SJCRH30 (cell line): ENCODE data around the gene ZBTB40. TPM values are rescaled to one million over a fixed set of nuclear protein-coding genes. Genes with fewer than 3 reads are reported as not detected.

Source experiments
- DNase-seq, 2 experiments: peaks; one replicate each; pipeline ENCODE4 v3.0.0-alpha.2; 2015 to 2020
- H3K27ac ChIP-seq: fragments of 250-450 bp; sonication (Bioruptor Pico); 2 replicates; pipeline ENCODE4 v1.5.1; 2020; ENCODE audit warnings: mild to moderate bottlenecking, moderate library complexity
- H3K27me3 ChIP-seq: fragments of 250-450 bp; sonication (Bioruptor Pico); 2 replicates; pipeline ENCODE4 v1.5.1; 2020; ENCODE audit warnings: mild to moderate bottlenecking, moderate library complexity
- H3K36me3 ChIP-seq: fragments of 250-450 bp; sonication (Bioruptor Pico); 2 replicates; pipeline ENCODE4 v1.5.1; 2020; ENCODE audit warnings: mild to moderate bottlenecking, moderate library complexity
- H3K4me1 ChIP-seq: fragments of 250-450 bp; sonication (Bioruptor Pico); 2 replicates; pipeline ENCODE4 v1.5.1; 2020; ENCODE audit warnings: mild to moderate bottlenecking, moderate library complexity
- H3K4me3 ChIP-seq: fragments of 250-450 bp; sonication (Bioruptor Pico); 2 replicates; pipeline ENCODE4 v1.5.1; 2020; ENCODE audit warnings: mild to moderate bottlenecking, moderate library complexity
- H3K9me3 ChIP-seq: fragments of 250-450 bp; sonication (Bioruptor Pico); replicated peaks from 2 replicates; pipeline ENCODE4 v1.5.1; 2020; ENCODE audit warnings: mild to moderate bottlenecking, moderate library complexity
- total RNA-seq: library from RNA; depleted of rRNA; stranded (reverse); fragments of >200 nt; shearing (Covaris generic); gene quantifications from 2 replicates; pipeline ENCODE4 v1.2.3, GENCODE V29; 2014

ZBTB40 gene
- total RNA-seq, 1 experiment from 2014 or later: 20.6 TPM

DNA sequence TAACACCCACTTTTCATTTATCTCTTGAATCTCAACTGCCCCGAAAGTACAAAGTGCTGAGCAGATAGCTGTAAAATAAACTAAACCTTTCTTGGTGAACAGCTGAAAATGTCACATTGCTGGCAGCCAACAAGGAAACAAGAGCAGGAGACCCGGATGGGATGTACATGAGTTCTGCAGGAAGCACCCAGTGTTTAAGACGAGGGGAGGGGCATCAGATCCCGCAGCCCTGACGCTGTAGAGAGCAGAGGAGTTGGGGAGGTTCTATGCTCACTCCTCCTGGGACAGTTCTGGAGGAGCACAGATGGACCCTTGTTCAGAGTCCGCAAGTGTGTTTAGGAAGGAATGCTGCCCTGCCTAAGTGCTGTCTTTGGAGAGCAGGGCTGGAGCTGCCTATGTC lies 79.6 kb downstream of the ZBTB40 start:
- peak; percentile 76 to 81 for DNase-seq
- Histone ChIP-seq H3K27me3 (no peaks in the 10 kb centered on the region), H3K4me3 (no peak overlapping the region), H3K36me3 (peaks cover 4% of the 10 kb centered on the region; the same call in 1 of the 2 replicates), H3K27ac (peak overlapping the region; percentile 48), H3K4me1 (peaks cover 67% of the 10 kb centered on the region), H3K9me3 (no peaks in the 10 kb centered on the region)

DNA sequence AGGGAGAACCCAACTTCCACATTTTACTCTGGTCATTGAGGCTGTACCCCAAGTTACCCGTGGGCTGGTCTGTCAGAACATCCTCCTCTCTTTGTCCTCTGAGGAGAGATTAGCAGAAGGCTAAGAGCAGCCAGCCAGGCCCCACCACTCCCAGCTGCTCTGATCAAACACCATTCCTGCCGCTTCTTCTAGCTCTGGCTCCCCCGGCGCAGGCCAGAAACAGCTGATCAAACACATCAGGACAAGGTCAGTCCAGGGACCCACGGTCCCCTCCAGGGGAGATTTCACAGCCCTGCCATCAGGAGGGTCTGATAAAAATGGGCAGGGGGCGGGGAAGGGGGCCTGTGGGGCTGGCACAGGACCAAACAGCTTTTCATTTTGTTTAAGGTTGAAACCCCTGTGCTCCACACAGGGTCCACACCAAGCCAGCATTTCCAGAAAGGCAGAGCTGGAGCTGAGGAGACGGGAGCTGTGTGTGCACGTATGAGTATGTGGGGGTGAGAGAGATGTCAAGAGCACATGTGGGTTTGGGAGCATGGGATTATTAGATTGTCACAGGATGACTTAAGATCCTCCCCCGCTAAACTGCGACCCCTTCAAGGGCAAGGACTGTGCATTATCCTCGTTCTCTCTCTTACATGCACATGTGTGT lies 81.7 kb downstream of the ZBTB40 start:
- Histone ChIP-seq H3K9me3 (no peaks in the 10 kb centered on the region), H3K4me3 (no peak overlapping the region), H3K27me3 (no peaks in the 10 kb centered on the region), H3K27ac (peak overlapping the region; percentile 79), H3K36me3 (no peaks in the 10 kb centered on the region), H3K4me1 (peaks cover 69% of the 10 kb centered on the region)
- peak; percentile 93 to 94 for DNase-seq

DNA sequence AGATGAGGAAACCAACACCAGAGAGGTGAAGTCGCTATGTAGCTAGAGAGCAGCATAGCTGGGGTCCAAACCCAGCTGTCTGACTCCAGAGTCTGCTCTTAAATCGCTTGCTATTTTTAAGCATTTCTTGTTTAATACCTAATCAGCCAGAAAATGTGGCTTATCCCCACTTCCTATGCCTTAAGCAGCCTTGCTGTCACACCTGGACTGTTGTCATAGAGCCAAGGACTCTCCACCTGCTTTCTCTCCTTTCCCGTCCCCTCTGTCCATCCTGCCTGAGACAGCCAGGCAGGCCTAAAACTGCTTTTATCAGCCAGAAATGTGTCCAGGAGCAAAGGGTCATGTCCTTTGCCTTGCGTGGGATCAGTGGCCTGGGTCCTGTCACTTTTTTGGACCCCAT lies 83.3 kb downstream of the ZBTB40 start:
- no peaks in the 10 kb centered on the region for H3K36me3 ChIP-seq
- no peak overlapping the region for H3K4me3 ChIP-seq
- no peak for DNase-seq
- no peak overlapping the region for H3K27ac ChIP-seq
- H3K9me3 ChIP-seq: no peaks in the 10 kb centered on the region
- peaks cover 66% of the 10 kb centered on the region for H3K4me1 ChIP-seq
- no peaks in the 10 kb centered on the region for H3K27me3 ChIP-seq

DNA sequence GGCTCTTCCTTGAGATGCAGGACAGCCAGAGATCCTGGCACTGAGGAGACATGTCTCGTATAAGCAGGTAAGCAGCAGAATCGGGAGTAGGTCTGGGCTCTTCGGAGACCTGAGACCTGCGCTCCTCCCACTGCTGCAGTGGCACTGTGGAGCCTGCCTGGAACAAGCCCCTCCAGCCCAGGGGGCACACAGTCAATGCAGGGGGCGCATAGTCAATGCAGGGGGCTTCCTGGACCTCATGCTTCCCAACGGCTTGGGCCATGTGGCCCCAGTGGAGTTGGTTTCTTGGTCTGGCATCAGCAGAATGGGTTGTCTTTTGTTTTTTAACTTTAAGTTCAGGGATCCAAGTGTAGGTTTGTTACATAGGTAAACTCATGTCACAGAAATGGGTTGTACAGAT lies 83.7 kb downstream of the ZBTB40 start:
- no peaks in the 10 kb centered on the region for H3K36me3 ChIP-seq
- peaks cover 66% of the 10 kb centered on the region for H3K4me1 ChIP-seq
- no peaks in the 10 kb centered on the region for H3K27me3 ChIP-seq
- no peaks in the 10 kb centered on the region for H3K9me3 ChIP-seq
- no peak overlapping the region for H3K4me3 ChIP-seq
- no peak overlapping the region for H3K27ac ChIP-seq
- DNase-seq: no peak

DNA sequence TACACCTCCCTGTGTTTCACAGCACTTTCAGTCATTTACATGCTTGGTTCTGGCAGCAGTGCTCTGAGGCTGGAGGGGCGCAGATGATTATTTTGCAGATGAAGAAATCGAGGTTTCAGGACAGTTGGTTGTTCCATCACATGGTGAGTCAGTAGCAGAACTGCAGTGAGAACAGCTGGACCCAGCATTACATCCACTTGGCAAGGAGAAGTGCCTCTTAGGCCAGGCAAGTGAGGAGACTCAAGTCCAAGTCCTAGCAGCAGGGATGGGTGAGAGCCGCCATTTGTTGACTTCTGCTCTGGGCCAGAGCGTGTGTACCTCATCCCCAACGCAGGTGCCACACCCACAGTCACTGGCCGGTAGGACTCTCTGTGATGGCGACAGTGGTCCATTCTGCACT lies 84.9 kb downstream of the ZBTB40 start:
- no peak for DNase-seq
- no peak overlapping the region for H3K27ac ChIP-seq
- H3K4me1 ChIP-seq: peaks cover 57% of the 10 kb centered on the region
- H3K27me3 ChIP-seq: no peaks in the 10 kb centered on the region
- H3K36me3 ChIP-seq: no peaks in the 10 kb centered on the region
- no peak overlapping the region for H3K4me3 ChIP-seq
- no peaks in the 10 kb centered on the region for H3K9me3 ChIP-seq

DNA sequence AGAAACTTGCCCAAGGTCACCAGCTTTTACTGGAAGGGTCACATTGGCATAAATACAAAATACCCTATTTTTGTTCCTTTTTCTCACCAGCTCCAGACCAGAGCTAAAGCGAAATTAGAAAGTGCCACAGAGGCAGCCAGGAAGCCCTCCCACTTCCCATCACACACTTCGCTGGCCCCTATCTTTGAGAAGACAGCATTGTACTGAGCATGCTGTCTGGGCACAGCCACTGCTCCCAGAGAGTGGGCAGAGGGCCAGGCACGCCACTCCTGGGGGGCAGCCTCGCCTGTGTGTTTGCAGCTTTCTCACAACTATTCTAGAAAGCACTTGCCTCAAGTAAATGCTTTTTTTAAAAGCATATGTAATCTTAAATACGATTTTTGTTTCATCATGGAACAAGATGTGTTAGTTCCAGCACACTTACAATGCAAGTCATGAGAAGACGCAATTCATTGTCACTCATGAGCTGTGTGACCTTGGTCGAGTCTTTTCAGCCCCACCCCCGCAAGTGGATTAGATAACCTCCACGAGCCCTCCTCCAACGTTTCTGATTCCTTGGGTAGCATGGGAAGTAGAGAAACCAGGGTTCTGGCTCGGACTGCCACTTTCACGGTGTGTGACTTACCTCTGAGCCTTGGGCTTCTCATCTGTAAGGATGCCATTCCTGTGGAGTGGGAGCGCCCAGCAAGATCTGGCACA lies 85.9 kb downstream of the ZBTB40 start:
- no peaks in the 10 kb centered on the region for H3K27me3 ChIP-seq
- H3K36me3 ChIP-seq: no peaks in the 10 kb centered on the region
- no peak for DNase-seq
- H3K4me1 ChIP-seq: peaks cover 46% of the 10 kb centered on the region
- no peak overlapping the region for H3K27ac ChIP-seq
- H3K9me3 ChIP-seq: no peaks in the 10 kb centered on the region
- no peak overlapping the region for H3K4me3 ChIP-seq

DNA sequence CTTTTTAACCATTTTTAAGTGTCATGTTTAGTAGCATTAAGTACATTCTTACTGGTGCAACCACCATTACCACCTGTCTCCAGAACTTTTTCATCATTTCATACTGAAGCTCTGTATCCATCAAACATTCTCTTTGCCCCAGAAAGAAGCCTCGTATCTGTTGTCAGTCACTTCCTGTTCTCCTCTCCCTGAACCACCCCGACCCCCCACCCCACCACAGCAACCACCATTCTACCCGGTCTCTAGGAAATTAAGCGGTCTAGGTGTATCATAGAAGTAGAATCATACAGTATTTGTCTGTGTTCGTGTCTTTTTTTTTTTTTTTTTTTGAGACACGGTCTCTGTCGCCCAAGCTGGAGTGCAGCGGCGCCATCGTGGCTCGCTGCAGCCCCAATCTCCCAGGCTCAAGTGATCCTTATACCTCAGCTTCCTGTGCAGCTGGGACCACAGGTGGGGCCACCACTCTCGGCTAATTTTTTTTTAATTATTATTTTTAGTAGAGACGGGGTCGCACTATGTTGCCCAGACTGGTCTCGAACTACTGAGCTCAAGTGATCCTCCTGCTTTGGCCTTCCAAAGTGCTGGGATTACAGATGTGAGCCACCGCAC lies 88.0 kb downstream of the ZBTB40 start:
- H3K27ac ChIP-seq: no peak overlapping the region
- peaks cover 27% of the 10 kb centered on the region for H3K4me1 ChIP-seq
- no peaks in the 10 kb centered on the region for H3K27me3 ChIP-seq
- no peak overlapping the region for H3K4me3 ChIP-seq
- H3K36me3 ChIP-seq: no peaks in the 10 kb centered on the region
- H3K9me3 ChIP-seq: no peaks in the 10 kb centered on the region
- DNase-seq: no peak

DNA sequence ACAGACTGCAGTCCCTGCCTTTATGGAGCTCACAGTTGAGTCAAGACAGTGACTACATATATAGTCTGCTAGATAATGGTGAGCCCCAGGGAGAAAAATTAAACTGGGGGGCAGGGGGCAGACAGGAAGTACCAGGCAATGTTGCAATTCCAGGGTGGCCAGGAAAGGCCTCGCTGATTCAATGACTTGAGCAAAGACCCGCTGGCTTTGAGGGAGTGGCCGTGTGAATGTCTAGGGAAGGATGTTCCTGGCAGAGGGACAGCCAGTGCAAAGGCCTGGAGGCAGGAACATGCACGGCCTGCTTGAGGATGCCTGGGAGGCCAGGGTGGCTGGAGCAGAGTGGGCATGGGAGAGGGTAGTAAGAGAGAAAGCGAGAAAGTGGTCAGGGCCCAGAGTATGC lies 88.7 kb downstream of the ZBTB40 start:
- no peak for DNase-seq
- H3K27me3 ChIP-seq: no peaks in the 10 kb centered on the region
- H3K4me3 ChIP-seq: no peak overlapping the region
- H3K9me3 ChIP-seq: no peaks in the 10 kb centered on the region
- no peaks in the 10 kb centered on the region for H3K36me3 ChIP-seq
- no peak overlapping the region for H3K27ac ChIP-seq
- peaks cover 26% of the 10 kb centered on the region for H3K4me1 ChIP-seq

DNA sequence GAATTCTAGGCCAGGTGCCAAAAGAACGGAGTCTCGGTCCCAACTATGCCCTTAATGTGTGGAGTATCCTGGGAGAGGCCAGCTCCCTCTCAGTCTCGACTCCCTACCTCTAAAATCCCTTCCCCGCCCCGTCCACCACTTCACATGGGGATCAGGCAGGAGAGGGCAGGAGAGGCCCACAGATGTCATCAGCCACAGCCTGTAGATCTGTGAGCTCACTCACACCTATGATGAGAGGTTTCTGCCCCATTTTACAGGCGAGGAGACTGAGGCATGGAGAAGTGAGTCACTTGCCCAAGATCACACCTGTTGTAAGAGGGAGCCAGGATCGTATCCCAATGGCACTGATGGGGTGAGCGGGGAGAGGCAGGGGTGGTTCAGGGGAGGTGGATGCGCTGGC lies 91.2 kb downstream of the ZBTB40 start:
- H3K4me3 ChIP-seq: no peak overlapping the region
- no peak for DNase-seq
- peaks cover 24% of the 10 kb centered on the region for H3K4me1 ChIP-seq
- no peaks in the 10 kb centered on the region for H3K9me3 ChIP-seq
- no peaks in the 10 kb centered on the region for H3K36me3 ChIP-seq
- no peaks in the 10 kb centered on the region for H3K27me3 ChIP-seq
- H3K27ac ChIP-seq: no peak overlapping the region

DNA sequence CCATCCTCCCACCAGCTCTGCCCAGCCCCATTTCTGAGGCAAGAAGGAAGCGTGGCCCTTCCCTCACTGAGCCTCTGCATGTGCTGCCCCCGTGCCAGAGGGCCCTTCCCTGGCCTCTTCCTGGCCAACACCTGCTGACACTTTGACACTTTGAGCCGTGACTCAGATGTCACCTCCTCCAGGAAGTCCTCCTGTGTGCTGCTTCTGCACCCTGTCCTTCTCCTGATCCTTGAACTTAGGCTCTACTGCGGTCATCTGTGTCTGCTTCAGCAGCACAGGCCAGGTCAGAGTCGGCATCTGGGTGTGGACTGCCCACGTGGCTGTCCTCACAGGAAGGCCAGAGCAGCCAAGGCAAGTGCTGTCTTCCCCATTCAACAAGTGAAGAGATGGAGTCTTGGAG lies 92.0 kb downstream of the ZBTB40 start:
- Histone ChIP-seq H3K36me3 (no peaks in the 10 kb centered on the region), H3K9me3 (no peaks in the 10 kb centered on the region), H3K27me3 (no peaks in the 10 kb centered on the region), H3K4me3 (no peak overlapping the region), H3K27ac (no peak overlapping the region), H3K4me1 (peaks cover 27% of the 10 kb centered on the region)
- DNase-seq: no peak

DNA sequence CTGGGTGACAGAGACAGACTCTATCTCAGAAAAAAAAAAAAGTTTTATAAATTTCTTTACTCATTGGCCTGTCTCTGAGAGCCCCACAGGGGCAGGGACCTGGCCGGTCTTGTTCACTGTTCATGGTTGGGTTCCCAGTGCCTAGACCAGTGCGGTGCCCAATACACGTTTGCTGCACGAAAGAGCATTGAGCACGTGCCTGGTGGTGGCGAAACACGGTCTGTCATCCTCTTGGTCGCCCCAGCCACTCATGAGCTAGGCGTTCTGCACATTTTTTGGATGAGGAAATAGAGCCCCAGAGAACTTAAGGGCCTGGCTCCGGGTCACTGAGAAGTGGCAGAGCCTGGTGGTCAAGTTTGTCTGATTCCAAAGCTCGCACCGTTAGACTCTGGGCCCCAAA lies 93.0 kb downstream of the ZBTB40 start:
- H3K36me3 ChIP-seq: no peaks in the 10 kb centered on the region
- H3K27me3 ChIP-seq: no peaks in the 10 kb centered on the region
- no peaks in the 10 kb centered on the region for H3K9me3 ChIP-seq
- DNase-seq: no peak
- H3K4me1 ChIP-seq: peaks cover 25% of the 10 kb centered on the region
- no peak overlapping the region for H3K27ac ChIP-seq
- H3K4me3 ChIP-seq: no peak overlapping the region

DNA sequence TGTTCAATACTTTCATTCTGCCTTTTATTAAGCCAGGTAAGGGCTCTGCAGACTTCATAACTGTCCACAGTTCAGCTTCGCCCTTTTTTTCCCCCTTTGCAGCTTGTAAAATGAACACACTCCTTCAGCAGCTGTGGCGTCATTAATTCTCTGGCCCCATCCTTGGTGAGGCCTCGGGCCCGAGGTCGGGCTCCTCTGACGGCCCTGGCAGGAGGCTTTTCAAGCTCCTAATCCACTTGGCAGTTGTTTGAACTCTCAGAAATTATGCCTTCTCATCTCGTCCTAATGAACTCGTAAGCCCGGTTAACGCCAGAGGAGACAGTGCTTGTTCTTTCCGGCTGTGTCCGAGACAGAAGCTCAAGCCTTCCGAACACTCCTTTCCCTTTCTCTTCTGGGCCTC lies 93.5 kb downstream of the ZBTB40 start:
- Histone ChIP-seq H3K9me3 (no peaks in the 10 kb centered on the region), H3K36me3 (no peaks in the 10 kb centered on the region), H3K4me1 (peaks cover 21% of the 10 kb centered on the region), H3K27me3 (no peaks in the 10 kb centered on the region), H3K4me3 (no peak overlapping the region), H3K27ac (no peak overlapping the region)
- peak; percentile 59 to 67 for DNase-seq

DNA sequence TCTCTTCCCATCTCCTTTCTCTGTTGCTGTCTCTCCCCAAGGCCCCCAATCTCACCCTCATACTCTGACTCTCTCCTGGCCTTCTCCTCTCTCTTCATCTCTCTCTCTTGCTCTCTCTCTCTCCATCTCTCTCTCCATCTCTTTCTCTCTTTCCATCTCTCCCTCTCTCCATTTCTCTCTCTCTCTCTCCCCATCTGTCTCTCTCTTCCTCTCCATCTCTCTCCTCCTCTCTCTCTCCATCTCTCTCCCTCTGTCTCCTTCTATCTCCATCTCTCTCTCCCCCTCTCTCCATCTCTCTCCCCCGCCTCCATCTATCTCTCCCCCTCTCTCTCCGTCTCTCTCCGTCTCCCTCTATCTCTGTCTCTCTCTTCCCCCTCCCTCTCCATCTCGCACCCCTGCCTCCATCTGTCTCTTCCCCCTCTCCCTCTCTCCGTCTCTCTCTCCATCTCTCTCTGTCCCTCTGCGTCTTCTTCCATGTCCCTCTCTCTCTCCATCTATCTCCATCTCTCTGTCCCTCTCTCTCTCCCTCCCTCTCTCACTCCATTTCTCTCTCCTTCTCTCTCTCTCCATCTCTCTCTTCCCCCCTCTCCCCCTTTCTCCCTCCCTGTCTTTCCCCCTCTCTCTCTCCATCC lies 95.7 kb downstream of the ZBTB40 start:
- Histone ChIP-seq H3K36me3 (no peaks in the 10 kb centered on the region), H3K4me1 (peaks cover 31% of the 10 kb centered on the region), H3K27ac (no peak overlapping the region), H3K9me3 (no peaks in the 10 kb centered on the region), H3K4me3 (no peak overlapping the region), H3K27me3 (no peaks in the 10 kb centered on the region)
- DNase-seq: no peak

DNA sequence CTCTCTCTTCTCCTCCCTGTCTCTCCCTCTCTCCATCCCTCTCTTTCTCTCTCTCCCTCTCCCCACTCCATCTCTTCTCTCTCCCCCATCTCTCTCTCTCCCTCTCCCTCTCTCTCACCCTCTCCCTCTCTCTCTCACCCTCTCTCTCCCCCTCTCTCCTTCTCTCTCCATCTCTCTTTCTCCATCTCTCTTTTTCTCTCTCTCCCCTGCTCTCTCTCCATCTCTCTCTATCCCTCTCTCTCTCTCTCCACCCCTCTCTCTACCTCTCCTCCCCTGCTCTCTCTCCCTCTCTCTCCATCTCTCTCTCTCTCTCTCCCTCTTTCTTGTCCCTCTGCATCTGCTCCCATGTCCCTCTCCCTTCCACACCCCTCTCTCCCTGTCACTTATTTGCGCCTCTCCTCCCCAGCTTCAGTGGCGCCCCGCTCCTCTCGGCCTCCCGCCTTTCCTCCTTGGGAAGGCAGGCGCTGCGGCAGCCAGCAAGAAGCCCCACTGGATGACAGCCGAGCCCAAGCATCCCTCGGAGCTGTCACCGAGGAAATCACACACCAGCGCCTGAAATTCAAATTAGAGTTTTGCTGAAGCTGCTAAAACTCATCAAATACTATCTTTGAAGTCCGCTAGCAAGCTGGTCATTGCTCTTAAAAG lies 96.3 kb downstream of the ZBTB40 start:
- Histone ChIP-seq H3K27me3 (no peaks in the 10 kb centered on the region), H3K4me3 (no peak overlapping the region), H3K27ac (no peak overlapping the region)

DNA sequence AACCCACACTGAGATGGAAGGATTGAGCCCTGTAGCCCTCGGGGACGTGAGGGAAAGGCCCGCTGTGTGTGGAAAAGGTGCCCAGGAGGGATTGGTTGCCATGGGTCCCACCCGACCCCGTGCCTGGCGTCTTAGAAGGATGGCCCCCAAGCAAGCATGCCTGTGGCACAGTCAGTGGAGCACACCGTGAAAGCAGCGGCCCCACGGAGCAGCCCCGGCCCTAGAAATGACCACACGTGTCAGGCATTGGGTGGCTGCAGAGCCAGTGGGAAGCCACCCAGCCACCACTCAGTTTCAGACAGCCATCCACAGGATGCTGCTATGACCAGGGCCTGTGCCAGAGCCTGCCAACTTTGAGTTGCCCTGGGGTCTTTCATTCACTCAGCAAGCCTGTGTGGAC lies 98.4 kb downstream of the ZBTB40 start:
- Histone ChIP-seq H3K36me3 (no peaks in the 10 kb centered on the region), H3K27ac (no peak overlapping the region), H3K9me3 (no peaks in the 10 kb centered on the region), H3K27me3 (no peaks in the 10 kb centered on the region), H3K4me1 (peaks cover 39% of the 10 kb centered on the region), H3K4me3 (no peak overlapping the region)
- no peak for DNase-seq

More for the DNA sequence above, 96.3 kb downstream of the ZBTB40 start:
- no peak for DNase-seq
- H3K36me3 ChIP-seq: no peaks in the 10 kb centered on the region
- H3K9me3 ChIP-seq: no peaks in the 10 kb centered on the region
- peaks cover 37% of the 10 kb centered on the region for H3K4me1 ChIP-seq
